Stimulated activated CD4-positive, alpha-beta T cell treated with anti-CD3 and anti-CD28 coated beads, Interleukin-2, amount 100 ng/mL, for 24 hours (primary cell): ENCODE results near the gene PRPF6.
"Not testable (repeated sequence)": the region's sequence is repeated elsewhere in the genome, so short reads cannot be mapped to it uniquely, and the experiment has no call there.

Experiments used
- DNase-seq, 2 donors: peaks; one replicate each; pipeline ENCODE4 v3.0.0-alpha.2; 2020

The PRPF6 gene

GRCh38 chr20:63960654-63961621 is 20.0 kb upstream of the PRPF6 start:
- DNase-seq, result not testable (repeated sequence)

- no peak for DNase-seq
These were observed 19.1 kb upstream of the PRPF6 start for GRCh38 chr20:63961664-63962425.

- DNase-seq, result no peak
These were observed 18.2 kb upstream of the PRPF6 start for GRCh38 chr20:63962426-63963347.

GRCh38 chr20:63963348-63963741 is 17.6 kb upstream of the PRPF6 start:
- DNase-seq, result no peak

- no peak for DNase-seq
These were observed 17.1 kb upstream of the PRPF6 start for GRCh38 chr20:63963784-63964301.

- DNase-seq, result no peak
These were observed 16.5 kb upstream of the PRPF6 start for GRCh38 chr20:63964412-63964811.

GRCh38 chr20:63966172-63966943 is 14.6 kb upstream of the PRPF6 start:
- DNase-seq, result peak in 1 of 2 donors; percentile 1

GRCh38 chr20:63966944-63967322 is 14.0 kb upstream of the PRPF6 start:
- no peak for DNase-seq

GRCh38 chr20:63967330-63968135 is 13.4 kb upstream of the PRPF6 start:
- peak in 1 of 2 donors; percentile 0 for DNase-seq

GRCh38 chr20:63968136-63968927 is 12.6 kb upstream of the PRPF6 start:
- DNase-seq, result peak in 1 of 2 donors; percentile 11

- DNase-seq, result peak; percentile 41 to 49
These were observed 11.8 kb upstream of the PRPF6 start for GRCh38 chr20:63968928-63969760.

- DNase-seq, result peak; percentile 71 to 77
These were observed 10.9 kb upstream of the PRPF6 start, which contains the start of gene ZNF512B for GRCh38 chr20:63969838-63970713. TSS of gene ZNF512B (minus strand) at chr20:63969930. CDS start at chr20:63967950, 1,980 bp downstream.

GRCh38 chr20:63970714-63971431 is 10.1 kb upstream of the PRPF6 start:
- no peak for DNase-seq

GRCh38 chr20:63971960-63972311 is 9.0 kb upstream of the PRPF6 start:
- DNase-seq, result not testable (repeated sequence)

- no peak for DNase-seq
These were observed 8.4 kb upstream of the PRPF6 start for GRCh38 chr20:63972312-63973159.

GRCh38 chr20:63973160-63973479 is 7.8 kb upstream of the PRPF6 start:
- no peak for DNase-seq
